ENCODE results near the gene NHP2.
A peak's percentile ranks its signal among the peaks of the same experiment; 100 is the strongest.

The NHP2 gene

GRCh38 chr5:178176791-178177190 lies 23.1 kb upstream of the NHP2 start:
- H3K4me2 ChIP-seq (ENCODE audit: low read length, poor library complexity, severe bottlenecking), result no peak overlapping the region
- H4K91ac ChIP-seq (ENCODE audit: low read length), result no peak overlapping the region
- H3K27me3 ChIP-seq (ENCODE audit: control insufficient read depth in 1 of 2, insufficient read depth in 1 of 2, low read length in 2 of 2), result peaks cover 0 to 2% of the 10 kb centered on the region in 2 experiments
- no peak for DNase-seq
- H3K4me3 ChIP-seq (ENCODE audit: insufficient read depth in 1 of 2, low read depth in 1 of 2, low read length in 2 of 2), result no peak overlapping the region
- 90% methylated on average over 5 of the region's 6 CpGs for WGBS
- H3K4me1 ChIP-seq (ENCODE audit: control insufficient read depth, insufficient read depth, low read depth, low read length), result no peaks in the 10 kb centered on the region
- no peak overlapping the region for H3K23ac ChIP-seq (ENCODE audit: low read length in 2 of 2)
- no peak overlapping the region for H2BK5ac ChIP-seq (ENCODE audit: low read depth, low read length, poor library complexity, severe bottlenecking)
- no peak overlapping the region for H2AK5ac ChIP-seq (ENCODE audit: low read length, severe bottlenecking)
- H3K36me3 ChIP-seq (ENCODE audit: control insufficient read depth in 1 of 2, insufficient read depth in 2 of 2, low read depth in 1 of 2, low read length in 2 of 2), result no peaks in the 10 kb centered on the region
- no peak overlapping the region for H2BK12ac ChIP-seq (ENCODE audit: low read length in 2 of 2)
- H4K8ac ChIP-seq (ENCODE audit: low read length), result no peak overlapping the region
- H2AFZ ChIP-seq (ENCODE audit: low read depth, low read length), result no peak overlapping the region
- H3K14ac ChIP-seq (ENCODE audit: low read length in 2 of 2), result no peak overlapping the region
- H2BK120ac ChIP-seq (ENCODE audit: low read depth, low read length), result no peak overlapping the region
- peaks cover 11% of the 10 kb centered on the region for H3K9me3 ChIP-seq (ENCODE audit: control insufficient read depth, low read length)
- no peak overlapping the region for H3K4ac ChIP-seq (ENCODE audit: low read depth in 1 of 2, low read length in 2 of 2)
- no peak overlapping the region for H2BK15ac ChIP-seq (ENCODE audit: low read depth, poor library complexity, severe bottlenecking)
- H3K27ac ChIP-seq (ENCODE audit: low read length, poor library complexity, severe bottlenecking), result no peak overlapping the region
- H3K18ac ChIP-seq (ENCODE audit: low read depth in 1 of 2, low read length in 2 of 2), result no peak overlapping the region
- H3K79me1 ChIP-seq (replicated peaks; ENCODE audit: low read length, poor library complexity, severe bottlenecking), result no peaks in the 10 kb centered on the region
- no peak overlapping the region for H3K9ac ChIP-seq (ENCODE audit: low read length)

GRCh38 chr5:178174456-178174855 lies 20.8 kb upstream of the NHP2 start:
- Histone ChIP-seq H3K4ac (ENCODE audit: low read depth in 1 of 2, low read length in 2 of 2) (no peak overlapping the region), H4K91ac (ENCODE audit: low read length) (no peak overlapping the region), H3K27me3 (ENCODE audit: control insufficient read depth in 1 of 2, insufficient read depth in 1 of 2, low read length in 2 of 2) (peaks cover 10 to 12% of the 10 kb centered on the region in 2 experiments), H2AFZ (ENCODE audit: low read depth, low read length) (no peak overlapping the region), H3K27ac (ENCODE audit: low read length, poor library complexity, severe bottlenecking) (no peak overlapping the region), H3K36me3 (ENCODE audit: control insufficient read depth in 1 of 2, insufficient read depth in 2 of 2, low read depth in 1 of 2, low read length in 2 of 2) (no peaks in the 10 kb centered on the region), H3K14ac (ENCODE audit: low read length in 2 of 2) (no peak overlapping the region), H2BK120ac (ENCODE audit: low read depth, low read length) (no peak overlapping the region), H3K9me3 (ENCODE audit: control insufficient read depth, low read length) (peaks cover 2% of the 10 kb centered on the region), H3K4me2 (ENCODE audit: low read length, poor library complexity, severe bottlenecking) (no peak overlapping the region), H3K23ac (ENCODE audit: low read length in 2 of 2) (no peak overlapping the region), H4K8ac (ENCODE audit: low read length) (no peak overlapping the region), H3K9ac (ENCODE audit: low read length) (no peak overlapping the region), H2AK5ac (ENCODE audit: low read length, severe bottlenecking) (no peak overlapping the region), H3K4me1 (ENCODE audit: control insufficient read depth, insufficient read depth, low read depth, low read length) (no peaks in the 10 kb centered on the region), H3K18ac (ENCODE audit: low read depth in 1 of 2, low read length in 2 of 2) (no peak overlapping the region), H2BK12ac (ENCODE audit: low read length in 2 of 2) (no peak overlapping the region), H3K79me1 (replicated peaks; ENCODE audit: low read length, poor library complexity, severe bottlenecking) (no peaks in the 10 kb centered on the region), H3K4me3 (ENCODE audit: insufficient read depth in 1 of 2, low read depth in 1 of 2, low read length in 2 of 2) (no peak overlapping the region), H2BK15ac (ENCODE audit: low read depth, poor library complexity, severe bottlenecking) (no peak overlapping the region), H2BK5ac (ENCODE audit: low read depth, low read length, poor library complexity, severe bottlenecking) (no peak overlapping the region)
- DNase-seq, result no peak
- WGBS, result 91% methylated on average over 1 of the region's 3 CpGs

- no peaks in the 10 kb centered on the region for H3K79me1 ChIP-seq (replicated peaks; ENCODE audit: low read length, poor library complexity, severe bottlenecking)
- peaks cover 16 to 30% of the 10 kb centered on the region in 2 experiments for H3K27me3 ChIP-seq (ENCODE audit: control insufficient read depth in 1 of 2, insufficient read depth in 1 of 2, low read length in 2 of 2)
- H3K14ac ChIP-seq (ENCODE audit: low read length in 2 of 2), result no peak overlapping the region
- no peak overlapping the region for H3K9ac ChIP-seq (ENCODE audit: low read length)
- no peak overlapping the region for H3K23ac ChIP-seq (ENCODE audit: low read length in 2 of 2)
- H2BK15ac ChIP-seq (ENCODE audit: low read depth, poor library complexity, severe bottlenecking), result no peak overlapping the region
- no peak overlapping the region for H3K27ac ChIP-seq (ENCODE audit: low read length, poor library complexity, severe bottlenecking)
- H2BK5ac ChIP-seq (ENCODE audit: low read depth, low read length, poor library complexity, severe bottlenecking), result no peak overlapping the region
- no peak overlapping the region for H3K18ac ChIP-seq (ENCODE audit: low read depth in 1 of 2, low read length in 2 of 2)
- no peak overlapping the region for H2AFZ ChIP-seq (ENCODE audit: low read depth, low read length)
- H3K4ac ChIP-seq (ENCODE audit: low read depth in 1 of 2, low read length in 2 of 2), result no peak overlapping the region
- no peak overlapping the region for H4K8ac ChIP-seq (ENCODE audit: low read length)
- no peak overlapping the region for H2BK12ac ChIP-seq (ENCODE audit: low read length in 2 of 2)
- no peak overlapping the region for H4K91ac ChIP-seq (ENCODE audit: low read length)
- H2AK5ac ChIP-seq (ENCODE audit: low read length, severe bottlenecking), result no peak overlapping the region
- H3K4me2 ChIP-seq (ENCODE audit: low read length, poor library complexity, severe bottlenecking), result no peak overlapping the region
- H3K9me3 ChIP-seq (ENCODE audit: control insufficient read depth, low read length), result no peaks in the 10 kb centered on the region
- no peaks in the 10 kb centered on the region for H3K4me1 ChIP-seq (ENCODE audit: control insufficient read depth, insufficient read depth, low read depth, low read length)
- no peak for DNase-seq
- H2BK120ac ChIP-seq (ENCODE audit: low read depth, low read length), result no peak overlapping the region
- 87% methylated on average over 1 of the region's 2 CpGs for WGBS
- no peak overlapping the region for H3K4me3 ChIP-seq (ENCODE audit: insufficient read depth in 1 of 2, low read depth in 1 of 2, low read length in 2 of 2)
- H3K36me3 ChIP-seq (ENCODE audit: control insufficient read depth in 1 of 2, insufficient read depth in 2 of 2, low read depth in 1 of 2, low read length in 2 of 2), result no peaks in the 10 kb centered on the region
These were observed 16.8 kb upstream of the NHP2 start for GRCh38 chr5:178170455-178170854.

- no peak overlapping the region for H2AFZ ChIP-seq (ENCODE audit: low read depth, low read length)
- WGBS, result 96% methylated on average over 38 of the region's 38 CpGs
These were observed 11.9 kb upstream of the NHP2 start for GRCh38 chr5:178165581-178165980.

More at GRCh38 chr5:178165581-178165980, 11.9 kb upstream of the NHP2 start:
- no peaks in the 10 kb centered on the region for H3K36me3 ChIP-seq (ENCODE audit: control insufficient read depth in 1 of 2, insufficient read depth in 2 of 2, low read depth in 1 of 2, low read length in 2 of 2)
- H3K18ac ChIP-seq (ENCODE audit: low read depth in 1 of 2, low read length in 2 of 2), result no peak overlapping the region
- peaks cover 8% of the 10 kb centered on the region for H3K4me1 ChIP-seq (ENCODE audit: control insufficient read depth, insufficient read depth, low read depth, low read length)
- peak overlapping the region in 1 of 2 experiments; percentile 19 for H2BK12ac ChIP-seq (ENCODE audit: low read length in 2 of 2)
- no peaks in the 10 kb centered on the region for H3K79me1 ChIP-seq (replicated peaks; ENCODE audit: low read length, poor library complexity, severe bottlenecking)
- H3K9me3 ChIP-seq (ENCODE audit: control insufficient read depth, low read length), result no peaks in the 10 kb centered on the region
- no peak overlapping the region for H4K8ac ChIP-seq (ENCODE audit: low read length)
- no peak overlapping the region for H3K14ac ChIP-seq (ENCODE audit: low read length in 2 of 2)
- no peak overlapping the region for H3K4me2 ChIP-seq (ENCODE audit: low read length, poor library complexity, severe bottlenecking)
- H3K27me3 ChIP-seq (ENCODE audit: control insufficient read depth in 1 of 2, insufficient read depth in 1 of 2, low read length in 2 of 2), result peaks cover 25 to 52% of the 10 kb centered on the region in 2 experiments
- H3K4ac ChIP-seq (ENCODE audit: low read depth in 1 of 2, low read length in 2 of 2), result no peak overlapping the region
- no peak overlapping the region for H2AK5ac ChIP-seq (ENCODE audit: low read length, severe bottlenecking)
- no peak overlapping the region for H4K91ac ChIP-seq (ENCODE audit: low read length)
- no peak for DNase-seq
- H2BK120ac ChIP-seq (ENCODE audit: low read depth, low read length), result no peak overlapping the region
- H3K4me3 ChIP-seq (ENCODE audit: insufficient read depth in 1 of 2, low read depth in 1 of 2, low read length in 2 of 2), result peak overlapping the region in 1 of 2 experiments; percentile 35
- no peak overlapping the region for H3K23ac ChIP-seq (ENCODE audit: low read length in 2 of 2)
- no peak overlapping the region for H2BK15ac ChIP-seq (ENCODE audit: low read depth, poor library complexity, severe bottlenecking)
- H2BK5ac ChIP-seq (ENCODE audit: low read depth, low read length, poor library complexity, severe bottlenecking), result no peak overlapping the region
- H3K27ac ChIP-seq (ENCODE audit: low read length, poor library complexity, severe bottlenecking), result no peak overlapping the region
- H3K9ac ChIP-seq (ENCODE audit: low read length), result no peak overlapping the region

Data from mesenchymal stem cell (in vitro differentiated cells and primary cell).